Lower lobe of right lung (tissue), 2 donors: ENCODE data around the gene SALL1. TPM values are rescaled to one million over a fixed set of nuclear protein-coding genes. Genes with fewer than 3 reads are reported as not detected.

Experiments
- ATAC-seq, 2 donors: fragments of 200-7000 bp; cut with Tn5 transposase; one replicate each; pipeline ENCODE4 v1.9.1; 2020 to 2022; ENCODE audit warnings: mild to moderate bottlenecking in 2 of 2, moderate library complexity in 2 of 2
- DNase-seq: peaks from one replicate; pipeline ENCODE4 v3.0.0-alpha.2; 2020
- H3K27ac ChIP-seq: fragments of 200-600 bp; one replicate; pipeline ENCODE4 v1.8.0; 2022
- H3K27me3 ChIP-seq: fragments of 200-600 bp; one replicate; pipeline ENCODE4 v1.8.0; 2022; ENCODE audit warnings: low read depth
- H3K36me3 ChIP-seq: fragments of 200-600 bp; one replicate; pipeline ENCODE4 v1.8.0; 2022; ENCODE audit warnings: mild to moderate bottlenecking
- H3K4me1 ChIP-seq: fragments of 200-600 bp; one replicate; pipeline ENCODE4 v1.8.0; 2022
- H3K4me3 ChIP-seq: fragments of 200-600 bp; one replicate; pipeline ENCODE4 v1.8.0; 2022; ENCODE audit warnings: mild to moderate bottlenecking
- H3K9me3 ChIP-seq: fragments of 200-600 bp; one replicate; pipeline ENCODE4 v1.8.0; 2022
- intact Hi-C: fragments of 100-400 bp; cut with DNase I; formaldehyde crosslinking; loops from one replicate; pipeline ENCODE4 v1.11.0; 2022
- total RNA-seq: library from RNA; stranded (reverse); fragmentation: NEBNext Ultra II Directional; extraction: Animal tissue kit (Norgen Biotek cat#: 25700); gene quantifications from one replicate; pipeline ENCODE4 v1.2.1, GENCODE V29; 2021
- TF ChIP-seq, protein P1 (sequence below): fragments of 200-600 bp; IDR thresholded peaks from one replicate; pipeline ENCODE4 v1.8.0; 2022; ENCODE audit warnings: antibody characterized with exemption, mild to moderate bottlenecking
- donor health status: DM: no; HTN: yes; CAD: no; lungs with severe emphysema.

The SALL1 gene
- total RNA-seq, 1 donor from 2014 or later, result not detected

- intact Hi-C loops, result no loop called here
- DNase-seq (no peak), ATAC-seq (no peak)
- Histone ChIP-seq H3K4me3 (no peak overlapping the region), H3K27me3 (peaks cover 47% of the 10 kb centered on the region), H3K36me3 (no peaks in the 10 kb centered on the region), H3K27ac (no peak overlapping the region), H3K4me1 (no peaks in the 10 kb centered on the region), H3K9me3 (no peaks in the 10 kb centered on the region)
- TF ChIP-seq, protein P1, sequence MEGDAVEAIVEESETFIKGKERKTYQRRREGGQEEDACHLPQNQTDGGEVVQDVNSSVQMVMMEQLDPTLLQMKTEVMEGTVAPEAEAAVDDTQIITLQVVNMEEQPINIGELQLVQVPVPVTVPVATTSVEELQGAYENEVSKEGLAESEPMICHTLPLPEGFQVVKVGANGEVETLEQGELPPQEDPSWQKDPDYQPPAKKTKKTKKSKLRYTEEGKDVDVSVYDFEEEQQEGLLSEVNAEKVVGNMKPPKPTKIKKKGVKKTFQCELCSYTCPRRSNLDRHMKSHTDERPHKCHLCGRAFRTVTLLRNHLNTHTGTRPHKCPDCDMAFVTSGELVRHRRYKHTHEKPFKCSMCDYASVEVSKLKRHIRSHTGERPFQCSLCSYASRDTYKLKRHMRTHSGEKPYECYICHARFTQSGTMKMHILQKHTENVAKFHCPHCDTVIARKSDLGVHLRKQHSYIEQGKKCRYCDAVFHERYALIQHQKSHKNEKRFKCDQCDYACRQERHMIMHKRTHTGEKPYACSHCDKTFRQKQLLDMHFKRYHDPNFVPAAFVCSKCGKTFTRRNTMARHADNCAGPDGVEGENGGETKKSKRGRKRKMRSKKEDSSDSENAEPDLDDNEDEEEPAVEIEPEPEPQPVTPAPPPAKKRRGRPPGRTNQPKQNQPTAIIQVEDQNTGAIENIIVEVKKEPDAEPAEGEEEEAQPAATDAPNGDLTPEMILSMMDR, result no peak
Observed at GRCh38 chr16:51133688-51134087, 17.4 kb downstream of the SALL1 start.

DNA sequence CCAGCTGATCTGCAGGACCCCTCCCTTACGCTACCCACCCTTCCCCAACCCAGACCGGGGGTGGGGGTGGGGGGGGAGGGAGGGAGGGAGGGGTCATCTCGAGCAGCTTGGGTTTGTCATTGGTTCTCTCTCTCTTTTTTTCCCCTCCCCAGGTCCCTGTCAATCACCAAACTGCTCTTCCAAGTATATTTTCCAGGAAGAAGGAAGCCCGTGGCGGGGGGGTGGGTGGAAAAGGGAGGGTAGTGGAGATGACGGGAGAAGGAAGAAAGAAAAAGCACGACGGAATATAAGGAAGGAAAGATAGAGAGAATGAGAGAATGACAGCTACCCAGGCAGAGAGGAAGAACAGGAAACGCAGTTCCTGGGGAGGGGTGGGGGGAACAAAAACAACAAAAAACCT lies 17.9 kb downstream of the SALL1 start:
- Histone ChIP-seq H3K27me3 (peaks cover 47% of the 10 kb centered on the region), H3K4me1 (no peaks in the 10 kb centered on the region), H3K36me3 (no peaks in the 10 kb centered on the region), H3K9me3 (no peaks in the 10 kb centered on the region), H3K4me3 (no peak overlapping the region), H3K27ac (no peak overlapping the region)
- DNase-seq (no peak), ATAC-seq (no peak)
- TF ChIP-seq, protein P1, result no peak
- intact Hi-C loops, result no loop called here

DNA sequence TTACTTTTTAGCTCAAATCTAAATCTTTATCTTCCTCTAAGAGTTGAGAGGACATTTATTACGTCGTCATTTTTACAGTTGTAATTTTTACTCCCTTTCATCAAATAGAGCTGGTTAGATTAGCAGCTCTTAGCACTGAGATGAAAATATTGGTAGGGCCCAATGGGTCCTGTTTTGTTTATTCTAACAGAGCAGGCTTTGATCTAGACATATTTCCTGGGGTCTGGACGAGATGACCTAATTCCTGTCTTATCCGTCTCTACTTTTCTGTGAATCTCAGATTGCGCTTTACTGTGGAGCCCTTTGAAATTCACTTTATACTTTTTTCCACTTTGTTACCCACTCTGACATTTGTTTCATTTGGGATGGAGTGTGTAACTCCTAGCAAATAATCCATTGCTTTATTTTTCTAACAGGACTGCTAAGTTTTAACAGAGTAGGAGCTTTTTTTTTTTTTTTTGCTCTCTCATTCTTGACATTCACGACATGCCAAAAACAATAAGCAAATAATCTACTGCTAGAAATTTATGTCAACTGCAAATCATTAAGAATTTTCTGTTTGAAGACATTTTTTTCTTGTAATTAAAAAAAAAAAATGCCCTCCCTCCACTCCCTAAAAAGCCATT lies 18.5 kb downstream of the SALL1 start:
- Histone ChIP-seq H3K27me3 (peaks cover 43% of the 10 kb centered on the region), H3K4me3 (no peak overlapping the region), H3K36me3 (no peaks in the 10 kb centered on the region), H3K9me3 (no peaks in the 10 kb centered on the region), H3K4me1 (no peaks in the 10 kb centered on the region), H3K27ac (no peak overlapping the region)
- TF ChIP-seq, protein P1, result no peak
- ATAC-seq (no peak), DNase-seq (no peak)
- intact Hi-C loops, result no loop called here

GRCh38 chr16:51131619-51132018 lies 19.5 kb downstream of the SALL1 start:
- Histone ChIP-seq H3K27ac (no peak overlapping the region), H3K27me3 (peaks cover 43% of the 10 kb centered on the region), H3K36me3 (no peaks in the 10 kb centered on the region), H3K4me3 (no peak overlapping the region), H3K4me1 (no peaks in the 10 kb centered on the region), H3K9me3 (no peaks in the 10 kb centered on the region)
- DNase-seq, result no peak
- no peak for ATAC-seq
- TF ChIP-seq, protein P1, result no peak
- intact Hi-C loops, result no loop called here

DNA sequence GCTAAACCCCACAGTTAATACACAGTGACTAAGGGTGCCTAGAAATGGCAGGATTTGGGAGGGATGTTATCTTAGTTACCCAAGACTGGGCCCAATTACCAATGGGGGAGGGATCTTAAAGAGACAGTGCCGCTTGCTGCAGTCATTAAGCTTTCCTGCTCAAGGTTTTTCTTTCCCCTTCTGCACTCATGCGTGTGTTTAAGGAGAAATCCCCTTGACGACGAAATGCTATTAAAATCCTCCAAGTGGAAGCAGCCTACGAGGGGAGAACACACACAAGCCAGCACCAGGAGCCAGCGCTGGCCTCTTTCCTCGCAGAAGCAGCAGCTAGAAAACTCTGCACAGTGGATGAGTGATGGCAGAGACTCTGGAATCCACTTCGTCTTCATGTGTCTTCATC lies 22.0 kb downstream of the SALL1 start:
- ATAC-seq, result no peak
- DNase-seq, result no peak
- TF ChIP-seq, protein P1, result no peak
- Histone ChIP-seq H3K36me3 (no peaks in the 10 kb centered on the region), H3K27me3 (peaks cover 37% of the 10 kb centered on the region), H3K9me3 (no peaks in the 10 kb centered on the region), H3K4me3 (no peak overlapping the region), H3K27ac (no peak overlapping the region), H3K4me1 (no peaks in the 10 kb centered on the region)
- intact Hi-C loops, result no loop called here

DNA sequence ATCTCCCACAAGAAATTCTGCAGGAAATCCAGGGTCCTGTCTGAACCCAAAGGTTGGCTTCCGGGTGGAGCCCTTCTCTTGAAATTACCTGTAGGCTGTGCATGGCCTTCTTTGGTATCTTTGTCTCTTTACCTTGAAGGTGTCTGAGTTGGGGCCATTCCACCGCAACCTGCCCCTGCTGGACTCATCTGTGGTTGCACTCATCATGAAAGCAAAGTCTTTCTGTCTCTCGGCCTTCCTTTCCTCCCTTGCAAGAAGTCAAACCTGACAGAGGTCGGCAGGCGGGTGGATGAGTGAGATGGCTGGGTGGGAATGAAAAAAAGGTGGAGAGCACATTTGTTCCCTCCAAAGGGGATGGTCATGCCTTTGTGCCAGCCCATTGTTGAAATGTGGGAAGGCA lies 25.1 kb downstream of the SALL1 start:
- no peak for DNase-seq
- no peaks in the 10 kb centered on the region for H3K36me3 ChIP-seq
- TF ChIP-seq, protein P1, result no peak
- no peak for ATAC-seq
- H3K4me1 ChIP-seq, result no peaks in the 10 kb centered on the region
- peaks cover 19% of the 10 kb centered on the region for H3K27me3 ChIP-seq
- intact Hi-C loops, result no loop called here
- no peak overlapping the region for H3K27ac ChIP-seq
- no peaks in the 10 kb centered on the region for H3K9me3 ChIP-seq
- H3K4me3 ChIP-seq, result no peak overlapping the region
